HS-27A (cell line): ENCODE results near the gene RGS7BP.
A peak's percentile ranks its signal among the peaks of the same experiment; 100 is the strongest.
"Not testable (repeated sequence)": the region's sequence is repeated elsewhere in the genome, so short reads cannot be mapped to it uniquely, and the experiment has no call there.

Experiments used
- DNase-seq: peaks from one replicate; pipeline ENCODE4 v3.0.0-alpha.2; 2012; ENCODE audit warnings: low read depth, missing footprints

RGS7BP gene

DNA sequence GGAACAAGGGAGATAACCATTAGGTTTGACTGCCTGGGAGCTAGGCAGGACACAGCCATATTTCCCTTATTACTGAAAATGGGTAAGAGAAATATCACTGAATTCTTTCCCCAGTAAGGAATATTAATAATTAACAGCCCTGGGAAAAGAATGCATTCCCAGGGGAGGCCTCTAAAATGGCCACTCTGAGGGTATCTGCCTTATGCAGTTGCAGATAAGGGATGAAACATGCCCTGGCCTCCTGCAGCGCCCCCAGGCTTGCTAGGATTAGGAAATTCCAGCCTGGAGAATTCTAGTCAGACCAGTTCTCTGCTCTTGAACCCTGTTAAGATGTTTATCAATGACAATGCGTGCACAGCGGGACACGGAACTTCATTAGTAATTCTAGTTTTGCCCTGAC is 52.8 kb downstream of the RGS7BP start:
- not testable (repeated sequence) for DNase-seq

DNA sequence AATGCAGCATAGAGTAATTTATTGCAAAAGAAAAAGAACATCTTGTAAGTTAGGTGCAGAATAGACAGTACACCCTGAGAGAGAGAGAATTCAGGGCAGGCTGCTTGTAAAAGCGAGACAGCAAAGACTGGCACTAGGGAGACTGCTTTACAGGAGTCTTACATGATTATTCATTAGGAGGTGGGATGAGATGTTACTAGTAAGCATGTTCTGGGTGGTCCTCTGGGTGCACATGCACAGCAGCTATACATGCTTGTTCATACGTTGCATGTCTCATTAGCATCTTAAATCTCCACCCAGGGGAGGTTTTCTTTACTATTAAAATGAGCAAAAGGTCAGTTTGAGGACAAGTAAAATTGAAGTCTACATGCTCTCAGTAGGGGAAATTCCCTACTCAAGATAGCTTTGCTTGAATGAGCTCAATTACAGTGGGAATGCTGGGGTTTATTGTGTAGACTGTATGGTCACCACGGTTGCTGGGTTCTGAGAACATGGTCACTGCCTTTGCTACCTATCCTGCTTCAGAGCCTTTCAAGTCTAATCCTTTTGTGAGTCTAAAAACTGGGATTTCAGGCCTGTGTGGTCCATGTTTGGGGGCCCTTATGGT is 60.6 kb downstream of the RGS7BP start:
- no peak for DNase-seq

DNA sequence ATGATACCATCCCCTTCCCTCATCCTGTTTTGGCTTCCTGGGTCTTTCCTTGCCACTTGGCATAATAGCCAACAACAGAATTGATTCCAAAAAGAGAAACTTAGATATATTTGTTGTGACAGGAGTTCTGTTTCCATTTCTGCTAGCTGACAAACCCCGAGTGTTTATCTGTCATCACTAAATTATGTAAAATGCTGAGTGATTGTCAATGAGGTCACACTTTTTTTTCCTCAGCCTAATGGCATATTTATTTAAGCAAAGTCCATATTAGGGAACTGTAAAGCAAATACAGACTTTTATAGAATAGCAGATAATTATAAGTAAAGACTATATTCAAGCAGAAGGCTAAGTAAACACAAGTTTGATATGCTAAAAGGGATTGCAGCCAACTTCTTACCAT is 64.0 kb downstream of the RGS7BP start:
- no peak for DNase-seq

DNA sequence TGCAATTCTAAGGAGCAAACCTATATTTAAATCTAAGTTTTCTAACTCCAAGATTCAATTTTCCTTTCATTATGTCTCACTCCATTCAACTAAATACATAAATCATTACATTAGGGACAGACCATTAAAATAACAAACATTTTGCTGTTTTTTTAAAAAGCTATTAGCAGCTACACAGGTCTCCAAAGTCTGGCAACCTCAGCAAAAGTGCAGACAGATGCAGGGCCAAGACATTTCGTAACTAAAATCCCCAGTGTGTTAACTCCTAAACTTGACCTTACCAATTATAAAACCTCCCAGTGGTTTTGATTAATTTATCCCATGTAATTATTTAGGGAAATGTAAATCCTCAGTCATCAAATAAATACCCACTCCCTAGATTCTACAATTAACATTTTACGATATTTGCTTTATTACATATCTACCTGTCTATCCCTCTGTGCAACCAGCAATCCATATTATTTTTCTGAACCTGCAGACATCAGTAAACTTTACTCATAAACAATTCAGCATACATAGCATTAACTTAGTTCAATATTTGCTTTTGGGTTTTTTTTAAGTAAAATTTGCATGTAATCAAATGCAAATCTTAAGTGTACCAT is 64.7 kb downstream of the RGS7BP start:
- no peak for DNase-seq

DNA sequence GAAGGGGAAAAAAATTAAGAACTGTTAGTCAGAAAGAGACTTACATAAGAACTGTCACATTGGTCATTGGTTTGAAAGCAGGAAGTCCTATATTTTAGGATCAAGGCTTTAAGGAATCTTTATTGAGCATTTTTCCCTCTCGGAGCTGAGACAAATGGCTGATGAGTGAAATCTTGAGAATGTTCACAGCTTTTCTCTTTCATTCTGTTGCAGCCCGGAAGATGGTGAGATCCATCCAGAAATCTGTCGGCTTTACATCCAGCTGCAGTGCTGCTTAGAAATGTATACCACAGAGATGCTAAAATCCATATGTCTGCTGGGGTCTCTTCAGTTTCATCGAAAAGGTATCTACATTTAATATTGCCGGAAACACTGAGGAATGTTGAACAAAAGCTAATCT is 69.7 kb downstream of the RGS7BP start:
- no peak for DNase-seq

DNA sequence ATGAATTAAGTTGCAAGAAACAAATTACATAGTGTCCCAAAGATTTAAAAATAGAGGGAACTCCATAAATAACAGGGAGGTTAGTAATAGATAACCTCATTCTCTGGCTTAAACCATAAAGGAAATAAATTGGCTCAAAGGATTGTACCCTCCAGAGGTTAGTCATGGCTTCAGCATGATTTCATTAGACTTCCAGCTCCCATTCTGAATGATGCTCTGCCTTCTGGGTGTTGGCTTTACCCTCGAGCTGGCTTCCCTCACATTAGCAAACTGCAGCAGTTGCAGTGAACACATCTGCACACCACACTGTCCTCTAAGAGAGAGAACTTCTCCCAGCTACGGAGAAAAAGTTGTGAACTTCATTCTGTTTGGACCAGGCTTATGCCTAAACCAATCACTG is 70.4 kb downstream of the RGS7BP start:
- no peak for DNase-seq

DNA sequence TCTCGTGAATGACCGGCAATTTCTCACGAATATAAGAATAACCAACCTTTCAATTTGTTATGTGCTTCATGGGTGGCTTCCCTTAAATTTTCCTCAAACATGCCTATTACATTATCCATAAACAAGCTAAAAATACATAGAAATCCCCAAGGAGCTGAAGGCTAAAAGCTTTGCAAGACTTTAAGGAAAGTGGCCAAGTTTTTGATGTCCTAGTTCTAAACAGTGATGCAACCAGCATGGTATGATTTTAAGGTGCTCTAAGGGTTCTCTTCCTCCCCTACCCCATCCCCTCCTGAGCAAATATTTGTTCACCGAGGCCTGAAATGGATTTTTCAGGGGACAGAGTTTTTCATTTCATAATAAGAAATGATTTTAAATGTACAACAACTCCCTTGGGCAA is 79.8 kb downstream of the RGS7BP start:
- no peak for DNase-seq

DNA sequence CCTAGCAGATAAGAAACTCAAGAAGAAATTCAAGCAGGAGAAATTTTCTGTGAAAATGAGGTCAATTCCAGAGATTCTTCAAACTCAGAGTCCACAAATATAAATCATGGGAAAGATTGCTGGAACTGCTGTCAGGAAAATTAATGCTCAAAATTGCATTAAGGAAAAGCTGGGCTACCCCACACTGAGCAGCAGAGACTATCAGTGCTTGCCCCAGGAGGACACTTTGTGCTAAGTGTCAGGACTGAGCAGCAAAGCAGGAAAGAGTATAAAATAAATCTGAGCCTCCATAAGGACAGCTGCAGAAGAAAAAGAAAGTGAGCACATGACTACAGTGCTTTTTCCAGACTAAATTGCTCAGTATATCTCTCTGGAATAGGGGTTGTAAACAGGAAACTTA is 81.6 kb downstream of the RGS7BP start:
- DNase-seq = no peak

DNA sequence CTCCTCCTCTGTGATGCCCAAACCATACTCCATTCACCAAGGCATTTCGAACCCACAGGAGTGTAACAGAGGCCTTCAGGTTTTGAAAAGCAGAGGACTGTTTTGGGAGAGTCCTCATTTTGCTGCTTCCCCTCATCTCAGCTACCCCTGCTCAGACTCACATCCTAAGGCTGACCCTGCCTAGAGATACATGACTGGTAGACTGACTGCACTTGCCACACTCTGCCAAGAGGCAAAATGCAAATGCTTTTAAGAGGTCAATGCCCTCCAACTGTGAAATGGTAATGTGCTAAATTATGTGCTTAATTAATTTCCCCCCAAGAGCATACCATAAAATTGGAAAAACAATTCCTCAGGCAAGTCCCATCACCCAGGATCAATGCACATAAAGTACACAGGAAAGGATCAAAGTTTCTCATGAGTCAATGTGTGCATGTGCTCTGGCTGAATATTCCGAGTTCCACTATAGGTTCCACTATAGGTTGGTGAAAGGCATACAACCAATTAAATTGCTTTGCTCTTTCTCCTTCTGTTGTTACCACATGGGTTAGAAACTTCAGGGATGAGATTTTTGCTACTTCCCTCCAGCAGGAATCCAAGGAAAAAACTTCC is 87.0 kb downstream of the RGS7BP start:
- DNase-seq = no peak

DNA sequence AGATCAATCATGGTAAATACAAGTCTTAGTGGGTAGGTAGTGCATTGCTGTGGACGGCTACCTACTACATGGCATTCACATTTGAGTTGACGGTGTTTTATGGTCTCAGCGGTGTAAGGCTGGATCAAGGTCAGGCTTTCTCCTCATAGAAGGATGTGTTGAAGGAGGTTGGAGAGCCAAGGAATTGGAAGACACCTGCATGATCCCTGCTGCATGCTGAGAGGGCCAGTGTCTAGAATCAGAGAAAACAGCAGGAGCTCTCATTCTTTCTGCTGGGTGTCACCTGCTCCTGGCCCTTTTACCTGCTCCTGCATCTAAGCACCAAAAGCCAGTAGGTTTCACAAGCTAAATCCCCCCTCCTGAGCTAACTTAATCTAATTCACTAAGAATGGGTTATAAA is 88.2 kb downstream of the RGS7BP start:
- DNase-seq = no peak

DNA sequence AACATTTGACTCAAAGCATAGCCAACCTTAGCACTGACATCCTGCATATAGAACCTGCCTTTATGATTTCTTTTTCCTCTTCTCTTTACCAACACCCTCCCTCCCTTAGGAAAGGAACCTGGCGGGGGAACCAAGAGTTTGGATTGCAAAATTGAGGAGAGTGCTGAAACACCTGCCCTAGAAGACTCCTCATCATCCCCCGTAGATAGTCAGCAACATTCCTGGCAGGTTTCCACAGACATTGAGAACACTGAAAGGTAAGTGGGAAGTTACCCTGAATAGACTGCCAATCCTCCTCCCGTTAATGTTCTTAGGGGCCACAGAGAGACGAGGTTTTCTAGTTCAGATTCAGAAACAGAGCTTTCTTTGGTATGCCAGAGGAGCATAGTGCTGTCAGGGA is 88.8 kb downstream of the RGS7BP start:
- DNase-seq = no peak

DNA sequence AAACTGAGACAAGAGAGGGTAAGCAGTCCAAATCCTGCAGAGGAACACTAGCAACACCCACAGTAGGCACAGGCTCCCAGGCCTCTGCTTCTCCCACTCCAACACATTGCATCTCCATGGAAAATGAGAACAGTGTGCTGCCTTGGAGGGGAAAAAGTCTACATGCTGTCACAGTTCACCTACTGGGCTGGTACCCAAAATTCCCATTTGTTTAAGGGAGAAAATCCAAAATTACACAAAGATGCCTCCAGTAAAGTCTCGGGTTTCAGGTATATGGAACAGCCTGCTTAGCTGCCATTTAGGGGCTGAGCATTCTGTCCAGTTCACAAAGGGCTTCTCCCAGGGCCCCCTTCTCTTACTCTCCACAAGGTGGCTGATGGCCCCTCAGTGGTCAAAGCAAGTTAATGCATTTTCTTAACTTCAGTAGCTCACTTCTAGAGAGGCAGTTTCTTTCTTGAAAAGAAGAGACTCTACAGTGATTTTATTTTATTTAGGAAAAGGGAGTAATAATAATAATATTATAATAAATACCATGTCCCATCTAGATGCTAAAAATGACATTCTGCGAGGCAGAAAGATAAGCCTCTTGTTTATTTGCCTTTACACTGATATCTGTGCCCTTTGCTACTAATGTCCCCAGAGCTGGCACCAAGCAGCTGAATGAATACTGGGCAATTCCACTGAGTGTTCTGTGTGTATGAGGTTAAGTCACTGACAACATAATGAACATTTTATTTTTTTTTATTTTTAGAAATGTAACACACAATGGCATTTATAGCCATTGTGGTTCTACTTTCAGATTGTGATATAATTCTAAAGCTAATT is 89.4 kb downstream of the RGS7BP start:
- no peak for DNase-seq

DNA sequence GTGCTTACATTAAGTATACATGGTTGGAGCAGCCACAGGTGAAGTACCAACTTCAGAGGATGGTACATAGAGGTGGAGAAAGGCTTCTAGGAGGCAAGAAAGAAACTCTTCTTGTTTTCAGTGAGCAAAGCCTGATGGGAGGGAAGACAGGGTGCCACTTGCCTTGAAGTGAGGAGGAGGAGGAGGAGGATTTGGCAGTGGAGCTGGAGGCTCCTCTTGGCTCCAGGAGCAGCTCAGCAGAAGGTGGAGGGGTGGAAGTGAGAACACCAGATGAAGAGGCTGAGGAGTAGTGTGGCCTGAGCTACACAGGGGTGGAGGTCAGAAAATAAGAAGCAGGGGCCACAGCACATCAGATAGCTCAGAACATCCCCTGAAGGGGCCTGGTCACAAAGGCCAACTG is 93.4 kb downstream of the RGS7BP start:
- no peak for DNase-seq

DNA sequence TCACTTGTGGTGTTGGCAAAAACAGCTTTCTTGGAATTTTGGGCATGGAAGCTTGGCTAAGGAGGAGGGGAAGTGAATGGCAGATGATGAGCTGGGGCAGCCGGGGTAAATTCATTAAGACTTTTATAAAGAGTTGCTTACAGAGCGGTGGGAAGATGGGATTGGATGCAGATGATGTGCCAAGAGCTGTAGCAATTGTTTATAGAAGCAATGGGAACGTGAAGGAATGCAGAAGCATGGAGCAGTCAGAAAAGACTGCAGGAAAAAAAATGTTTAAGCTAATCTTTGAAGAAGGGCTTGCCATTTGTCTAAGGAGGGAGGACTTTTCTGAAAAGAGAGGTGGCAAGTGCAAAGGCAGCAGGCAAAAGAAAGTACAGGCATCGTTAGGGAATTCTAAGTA is 97.9 kb downstream of the RGS7BP start:
- DNase-seq = no peak

DNA sequence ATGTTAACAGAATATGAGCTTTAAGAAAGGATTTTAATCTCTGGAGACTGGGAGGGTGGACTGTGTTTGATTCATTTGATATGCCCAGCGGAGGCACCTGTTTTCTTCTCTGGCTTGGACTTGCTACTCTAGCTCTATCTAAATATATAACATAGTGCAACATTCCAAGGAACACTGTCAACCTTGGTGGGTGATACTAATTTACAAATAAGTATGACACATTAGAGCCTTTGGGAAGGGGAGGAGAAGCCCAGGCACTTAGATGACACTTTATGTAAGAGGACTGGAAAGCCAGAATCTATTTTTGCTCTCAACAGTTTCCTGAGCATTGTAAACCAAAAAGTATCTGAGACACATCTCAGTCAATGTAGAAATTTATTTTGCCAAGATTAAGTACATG is 101.1 kb downstream of the RGS7BP start:
- DNase-seq = no peak

DNA sequence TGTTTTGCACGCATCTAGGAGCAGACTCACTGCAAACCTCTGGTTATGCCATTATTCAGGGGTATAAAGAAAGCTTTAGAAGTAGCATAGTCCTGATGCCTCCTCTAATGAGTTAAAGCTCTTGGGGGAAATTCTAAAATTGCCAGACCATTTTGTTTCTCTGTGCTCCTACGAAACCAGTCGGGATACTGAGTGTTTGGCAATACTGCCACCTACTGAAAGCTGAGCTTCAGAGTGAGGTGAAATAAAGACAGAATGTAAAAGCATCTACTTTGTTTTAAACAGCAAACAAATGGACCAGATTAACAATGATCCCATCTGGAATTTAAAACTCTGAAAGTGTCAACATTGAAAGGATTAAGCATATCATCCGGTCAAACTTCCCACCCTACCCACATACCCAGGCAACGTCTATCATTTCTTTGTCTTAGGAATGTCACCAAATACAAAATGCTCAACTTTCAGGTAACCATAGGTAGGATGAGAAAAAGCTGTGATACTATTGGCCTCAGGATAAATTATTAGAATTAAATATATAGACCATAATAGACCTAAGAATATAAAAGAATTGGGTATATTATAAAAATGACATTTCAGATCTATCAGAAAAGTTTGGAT is 106.6 kb downstream of the RGS7BP start:
- peak; percentile 30 for DNase-seq

DNA sequence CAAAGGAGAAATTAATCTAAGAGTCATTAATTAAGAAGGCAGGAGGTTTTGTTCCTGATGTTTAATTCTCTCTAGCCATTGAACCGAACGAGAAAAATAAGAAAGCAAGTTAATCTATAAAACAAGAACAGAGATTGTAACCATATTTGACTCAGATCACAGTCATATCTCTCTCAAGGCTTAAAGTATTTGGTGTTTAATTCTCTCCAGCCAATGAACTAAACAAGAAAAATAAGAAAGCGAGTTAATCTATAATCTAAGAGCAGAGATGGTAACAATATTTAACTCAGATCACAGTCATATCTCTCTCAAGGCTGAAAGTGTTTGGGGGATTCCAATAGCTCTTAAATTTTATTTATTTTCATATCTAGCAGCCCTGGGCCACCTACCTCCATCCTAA is 110.1 kb downstream of the RGS7BP start:
- DNase-seq = no peak

DNA sequence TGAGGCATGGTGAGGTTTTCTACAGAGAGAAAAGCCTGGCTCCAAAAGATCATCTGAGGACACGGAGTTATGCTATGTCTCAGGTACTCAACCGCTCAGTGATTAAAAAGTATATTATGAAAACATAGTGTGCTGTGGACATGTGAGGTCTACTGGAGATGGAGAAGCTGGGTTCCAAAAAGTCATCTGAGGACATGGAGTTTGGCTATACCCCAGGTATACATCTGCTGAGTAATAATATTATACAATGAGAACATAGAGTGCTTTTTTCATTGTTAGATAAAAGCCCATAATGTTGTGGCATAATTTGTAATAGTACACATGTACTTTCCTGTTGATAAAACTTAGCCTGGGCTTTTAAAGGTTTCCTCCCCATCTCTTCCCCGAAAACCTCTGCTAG is 113.8 kb downstream of the RGS7BP start:
- no peak for DNase-seq

DNA sequence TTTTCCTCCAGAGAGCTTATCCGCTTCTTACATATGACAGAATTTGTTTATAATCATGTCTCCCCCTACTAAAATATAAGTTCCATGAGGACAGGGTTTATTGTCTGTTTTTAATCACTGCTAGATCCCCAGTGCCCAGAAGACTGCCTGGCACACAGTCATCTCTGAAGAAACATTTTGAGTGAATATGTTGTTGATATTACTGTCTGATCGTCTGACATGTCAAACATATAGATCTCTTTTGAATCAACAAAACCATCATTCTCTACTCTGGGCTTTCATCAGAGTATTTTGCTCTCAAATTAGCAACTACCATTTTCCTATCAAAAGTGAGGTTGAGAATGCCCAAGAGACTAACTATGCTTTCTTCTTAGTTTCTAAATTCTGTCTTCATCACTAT is 117.2 kb downstream of the RGS7BP start:
- DNase-seq = no peak

DNA sequence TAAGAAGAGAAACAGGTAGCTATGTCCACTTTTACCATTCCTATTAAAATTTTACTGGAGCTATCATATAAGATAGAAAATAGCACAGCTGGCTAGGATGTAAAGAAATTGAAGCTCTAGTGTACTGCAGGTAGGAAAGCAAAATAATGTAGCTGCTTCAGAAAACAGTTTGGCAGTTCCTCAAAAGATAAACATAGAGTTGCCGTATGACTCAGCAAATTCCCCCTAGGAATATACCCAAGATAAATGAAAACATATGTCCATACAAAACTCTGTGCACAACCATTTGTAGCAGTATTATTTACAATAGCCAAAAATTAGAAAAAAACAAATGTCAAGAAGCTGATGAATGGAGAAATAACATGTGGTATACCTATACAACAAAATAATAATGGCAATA is 119.9 kb downstream of the RGS7BP start:
- no peak for DNase-seq

DNA sequence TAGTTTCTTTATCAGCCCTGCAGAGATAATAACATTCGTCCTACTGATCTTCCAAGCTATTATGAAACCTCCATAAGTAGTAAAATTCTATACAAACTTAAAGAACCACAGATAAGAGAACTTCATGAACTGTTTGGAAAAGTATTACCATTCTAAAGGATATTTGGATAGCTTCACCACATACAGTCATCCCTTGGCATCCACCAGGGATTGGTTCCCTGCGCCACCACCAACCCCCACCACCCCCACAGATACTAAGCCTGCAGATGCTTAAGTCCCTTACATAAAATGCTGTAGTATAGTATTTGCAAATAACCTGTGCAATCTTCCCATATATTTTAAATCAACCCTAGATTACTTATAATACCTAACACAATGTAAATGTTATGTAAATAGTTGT is 123.1 kb downstream of the RGS7BP start:
- DNase-seq = no peak

DNA sequence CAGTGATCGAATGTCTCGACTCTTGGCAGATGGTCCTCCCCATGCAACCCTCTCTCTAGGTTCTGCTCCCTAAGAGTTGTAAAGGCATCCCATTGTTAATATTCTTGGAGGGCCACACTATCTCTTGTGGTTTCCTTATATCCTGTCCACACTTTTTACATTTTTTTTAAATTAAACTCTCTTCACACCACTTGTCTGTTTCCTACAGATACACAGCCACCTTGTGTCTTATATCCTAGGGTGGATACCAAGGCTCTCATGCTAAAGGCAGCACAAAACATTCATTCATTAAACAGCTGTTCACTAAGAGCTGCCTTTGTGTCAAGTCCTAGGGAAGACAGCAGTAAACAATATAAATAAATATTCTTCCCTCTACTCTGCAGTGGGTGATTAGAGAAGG is 124.0 kb downstream of the RGS7BP start:
- DNase-seq = no peak

DNA sequence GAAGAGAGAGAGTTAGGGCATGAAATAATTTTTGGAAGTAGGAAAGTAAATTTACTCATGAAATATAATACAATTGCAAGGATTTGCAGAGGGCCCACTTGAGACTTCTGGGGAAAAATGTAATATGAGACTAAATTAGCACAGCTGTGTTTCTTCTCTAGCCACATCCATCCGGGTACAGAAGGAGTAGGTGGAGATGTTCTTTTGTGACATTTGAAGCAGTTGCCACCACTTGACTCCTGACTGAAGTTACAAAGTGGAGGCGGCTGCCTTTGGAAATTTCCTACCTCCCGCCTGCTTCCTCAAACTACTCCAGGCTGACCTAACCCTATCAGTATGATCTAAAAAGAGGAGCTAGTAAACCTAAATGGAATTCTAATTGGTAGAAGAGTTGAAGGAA is 126.4 kb downstream of the RGS7BP start:
- DNase-seq = no peak
